GM12872 (cell line): Measurements from ENCODE around the gene EIF3L.

Experiments
- TF ChIP-seq, protein P1 (sequence below): IDR thresholded peaks from 3 replicates; pipeline ENCODE4 v1.5.1; 2011; ENCODE audit warnings: low read depth, mild to moderate bottlenecking, low read length, moderate library complexity; ENCODE audit not compliant: insufficient read depth

Gene EIF3L

DNA sequence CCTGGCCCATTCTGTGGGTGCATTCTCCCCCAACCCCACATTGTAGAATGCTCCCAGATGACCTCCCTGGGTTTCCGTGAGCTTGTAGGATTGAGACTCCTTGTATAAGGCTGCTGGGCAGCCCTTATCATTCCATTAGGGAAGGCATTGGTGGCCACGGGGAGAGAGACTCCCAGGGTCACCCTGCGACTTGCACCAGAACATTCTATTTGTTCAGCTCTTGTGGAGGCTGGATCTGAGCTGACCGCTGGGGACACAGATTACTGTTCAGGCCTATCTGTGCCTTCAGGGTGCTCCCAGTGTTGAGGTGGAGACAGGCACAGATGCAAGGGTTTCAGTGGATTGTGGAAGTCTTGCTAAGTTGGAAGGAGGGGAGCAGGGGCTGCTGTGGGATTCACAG is 74.7 kb downstream of the EIF3L start:
- TF ChIP-seq, protein P1, sequence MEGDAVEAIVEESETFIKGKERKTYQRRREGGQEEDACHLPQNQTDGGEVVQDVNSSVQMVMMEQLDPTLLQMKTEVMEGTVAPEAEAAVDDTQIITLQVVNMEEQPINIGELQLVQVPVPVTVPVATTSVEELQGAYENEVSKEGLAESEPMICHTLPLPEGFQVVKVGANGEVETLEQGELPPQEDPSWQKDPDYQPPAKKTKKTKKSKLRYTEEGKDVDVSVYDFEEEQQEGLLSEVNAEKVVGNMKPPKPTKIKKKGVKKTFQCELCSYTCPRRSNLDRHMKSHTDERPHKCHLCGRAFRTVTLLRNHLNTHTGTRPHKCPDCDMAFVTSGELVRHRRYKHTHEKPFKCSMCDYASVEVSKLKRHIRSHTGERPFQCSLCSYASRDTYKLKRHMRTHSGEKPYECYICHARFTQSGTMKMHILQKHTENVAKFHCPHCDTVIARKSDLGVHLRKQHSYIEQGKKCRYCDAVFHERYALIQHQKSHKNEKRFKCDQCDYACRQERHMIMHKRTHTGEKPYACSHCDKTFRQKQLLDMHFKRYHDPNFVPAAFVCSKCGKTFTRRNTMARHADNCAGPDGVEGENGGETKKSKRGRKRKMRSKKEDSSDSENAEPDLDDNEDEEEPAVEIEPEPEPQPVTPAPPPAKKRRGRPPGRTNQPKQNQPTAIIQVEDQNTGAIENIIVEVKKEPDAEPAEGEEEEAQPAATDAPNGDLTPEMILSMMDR = no peak

- TF ChIP-seq, protein P1 = no peak
Measured at GRCh38 chr22:37924386-37925065, 75.3 kb downstream of the EIF3L start.

DNA sequence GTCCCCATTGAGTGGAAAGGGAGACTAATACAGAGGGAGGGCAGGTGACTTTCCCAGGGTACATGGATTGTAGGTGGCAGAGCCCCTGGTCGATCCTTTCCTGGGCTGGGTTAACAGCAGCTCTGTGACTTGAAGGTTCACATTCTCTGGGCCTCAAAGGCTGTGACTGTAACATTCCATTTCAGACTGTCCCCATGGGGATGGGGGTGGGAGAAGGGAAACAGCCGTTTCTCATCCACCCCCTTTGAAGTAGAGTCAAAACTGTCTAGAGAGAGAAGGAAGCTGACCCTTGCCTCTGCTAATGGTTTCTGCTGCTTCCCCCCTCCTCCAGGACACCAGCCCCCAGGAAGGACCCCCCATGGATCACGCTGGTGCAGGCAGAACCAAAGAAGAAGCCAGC is 76.1 kb downstream of the EIF3L start:
- TF ChIP-seq, protein P1 = no peak

DNA sequence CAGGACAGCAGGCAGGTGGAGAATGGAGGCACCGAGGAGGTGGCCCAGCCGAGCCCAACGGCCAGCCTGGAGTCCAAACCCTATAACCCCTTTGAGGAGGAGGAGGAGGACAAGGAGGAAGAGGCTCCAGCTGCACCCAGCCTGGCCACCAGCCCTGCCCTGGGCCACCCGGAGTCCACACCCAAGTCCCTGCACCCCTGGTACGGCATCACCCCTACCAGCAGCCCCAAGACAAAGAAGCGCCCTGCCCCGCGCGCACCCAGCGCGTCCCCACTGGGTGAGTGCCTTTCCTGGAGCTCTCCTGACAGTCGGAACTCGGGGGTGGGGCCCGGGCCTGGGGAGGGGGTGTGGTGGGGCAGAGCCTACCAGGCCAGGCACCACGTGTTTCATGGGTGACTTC is 76.5 kb downstream of the EIF3L start:
- TF ChIP-seq, protein P1 = no peak

GRCh38 chr22:37926358-37926757 is 77.1 kb downstream of the EIF3L start:
- TF ChIP-seq, protein P1 = no peak

DNA sequence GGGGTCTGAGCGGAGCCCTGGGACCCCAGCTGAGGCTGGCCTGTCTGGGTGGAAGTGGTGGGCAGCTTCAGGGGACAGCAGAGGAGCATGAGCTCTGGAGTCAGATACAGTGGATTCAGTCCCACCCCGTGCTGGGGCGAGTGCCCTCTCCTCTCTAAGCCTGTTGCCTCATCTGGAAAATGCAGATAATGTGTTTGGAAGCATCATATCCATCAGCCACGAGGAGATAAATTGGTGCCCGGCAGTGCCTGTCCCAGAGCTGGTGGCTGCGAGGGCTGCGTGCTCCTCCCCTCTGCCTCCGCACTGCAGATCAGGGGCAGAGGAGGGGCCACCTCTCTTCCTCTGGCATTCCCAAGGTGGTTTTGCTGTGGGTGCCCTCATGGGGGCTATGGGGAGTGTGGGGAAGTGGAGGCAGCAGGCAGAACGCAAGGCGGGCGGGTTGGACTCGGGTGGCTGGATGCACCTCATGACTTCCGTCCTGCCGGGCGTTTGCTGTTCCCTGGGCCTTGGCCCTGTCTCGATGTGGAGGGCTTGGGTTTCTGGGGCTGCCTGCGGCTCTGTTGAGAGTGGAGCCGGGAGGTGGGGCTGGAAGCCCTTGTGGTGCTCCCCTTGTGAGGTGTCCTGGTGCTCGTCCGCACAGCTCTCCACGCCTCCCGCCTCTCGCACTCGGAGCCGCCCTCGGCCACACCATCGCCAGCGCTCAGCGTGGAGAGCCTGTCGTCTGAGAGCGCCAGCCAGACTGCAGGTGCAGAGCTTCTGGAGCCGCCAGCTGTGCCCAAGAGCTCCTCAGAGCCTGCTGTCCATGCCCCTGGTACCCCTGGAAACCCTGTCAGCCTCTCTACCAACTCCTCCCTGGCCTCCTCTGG is 77.8 kb downstream of the EIF3L start:
- TF ChIP-seq, protein P1 = no peak

- TF ChIP-seq, protein P1 = no peak
Measured at GRCh38 chr22:37927637-37927936, 78.4 kb downstream of the EIF3L start.
